Amygdala (tissue), 56 donors: ENCODE results near the gene HSPG2.
"Not testable (repeated sequence)": the region's sequence is repeated elsewhere in the genome, so short reads cannot be mapped to it uniquely, and the experiment has no call there.

ENCODE experiments used
- DNase-seq, 56 donors: peaks; one replicate each; lab custom pipeline; 2025; lab: John Stamatoyannopoulos, UW

Gene HSPG2

DNA sequence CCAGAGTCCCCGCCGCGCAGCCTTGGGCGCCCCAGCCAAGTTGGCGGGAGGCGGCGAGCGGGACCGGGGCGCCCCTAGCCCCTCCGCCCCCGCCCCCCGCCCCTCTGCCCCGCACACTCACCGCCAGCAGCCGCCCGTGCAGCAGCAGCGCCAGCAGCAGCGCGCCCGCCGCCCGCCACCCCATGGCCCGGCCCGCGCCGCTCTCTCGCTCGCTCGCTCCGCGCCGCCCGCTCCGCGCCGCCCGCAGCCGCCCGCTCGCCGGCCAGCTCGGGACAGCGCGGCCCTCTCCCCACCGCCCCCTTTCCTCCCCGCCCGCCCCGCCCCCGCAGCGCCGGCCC, at the start of gene HSPG2:
Gene HSPG2, minus strand, starts transcription at position 277 of the 338 bp plus-strand sequence. Its CDS starts 93 bp downstream, at position 184.
- DNase-seq: no peak

DNA sequence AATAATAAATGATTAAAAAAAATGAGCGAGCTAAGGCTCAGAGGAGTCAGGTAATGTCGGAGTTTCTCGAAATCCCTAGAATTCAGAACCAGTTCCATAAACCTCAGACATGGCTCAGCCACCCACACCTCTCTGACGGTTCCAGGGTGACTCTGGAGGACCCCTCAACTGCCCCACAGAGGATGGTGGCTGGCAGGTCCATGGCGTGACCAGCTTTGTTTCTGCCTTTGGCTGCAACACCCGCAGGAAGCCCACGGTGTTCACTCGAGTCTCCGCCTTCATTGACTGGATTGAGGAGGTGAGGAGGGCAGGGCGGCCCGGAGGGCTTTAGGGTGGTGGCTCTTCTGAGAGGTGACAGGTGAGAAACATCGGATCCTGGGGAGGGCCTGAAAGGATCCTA, 49.3 kb upstream of the HSPG2 start:
- DNase-seq: not testable (repeated sequence)

- not testable (repeated sequence) for DNase-seq
These were observed 48.8 kb upstream of the HSPG2 start for GRCh38 chr1:21985893-21986292.

GRCh38 chr1:21983539-21983938, 46.4 kb upstream of the HSPG2 start:
- not testable (repeated sequence) for DNase-seq

- not testable (repeated sequence) for DNase-seq
These were observed 45.0 kb upstream of the HSPG2 start for GRCh38 chr1:21982122-21982521.

GRCh38 chr1:21981253-21981652, 44.1 kb upstream of the HSPG2 start:
- DNase-seq: not testable (repeated sequence)

GRCh38 chr1:21980515-21981220, 43.6 kb upstream of the HSPG2 start:
- DNase-seq: not testable (repeated sequence)

DNA sequence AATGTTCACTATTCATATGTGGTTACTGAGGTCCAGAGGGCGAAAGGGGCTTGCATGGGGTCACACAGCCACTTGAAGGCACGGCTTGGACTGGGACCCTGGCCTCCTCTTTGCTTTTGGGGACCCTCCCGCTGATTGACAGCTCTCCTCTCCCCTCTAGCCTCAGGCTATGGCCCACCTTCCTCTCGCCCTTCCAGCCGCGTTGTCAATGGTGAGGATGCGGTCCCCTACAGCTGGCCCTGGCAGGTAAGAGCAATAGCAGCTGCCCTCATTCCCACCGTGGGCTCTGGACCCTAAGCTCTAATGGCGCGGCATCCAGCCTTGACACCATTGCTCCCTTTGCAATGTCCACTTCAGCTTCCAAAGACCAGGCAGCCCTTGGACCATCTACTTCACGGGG, 41.1 kb upstream of the HSPG2 start:
- not testable (repeated sequence) for DNase-seq

GRCh38 chr1:21976703-21977239, 39.7 kb upstream of the HSPG2 start, which contains the start of gene CELA3B:
Gene CELA3B, plus strand, starts transcription at chr1:21977022. Its CDS starts 18 bp downstream, at chr1:21977040.
- DNase-seq: not testable (repeated sequence)

DNA sequence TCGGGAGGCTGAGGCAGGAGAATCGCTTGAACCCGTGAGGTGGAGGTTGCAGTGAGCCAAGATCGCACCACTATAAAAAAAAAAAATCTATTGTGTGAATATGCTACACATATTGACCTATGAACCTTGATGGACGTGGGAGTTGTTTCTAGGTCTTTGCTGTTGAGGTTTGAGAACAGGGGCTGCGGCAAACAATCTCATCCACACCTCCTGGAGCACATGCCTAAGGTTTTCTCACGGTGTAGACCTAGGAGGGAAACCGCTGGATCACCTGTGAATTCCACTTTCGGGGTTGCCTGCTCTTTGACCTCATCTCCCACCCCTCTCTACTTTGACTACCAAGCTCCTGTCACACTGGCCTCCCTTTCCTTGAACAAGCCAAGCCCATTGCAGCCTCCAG, 38.2 kb upstream of the HSPG2 start:
- not testable (repeated sequence) for DNase-seq

GRCh38 chr1:21974699-21975098, 37.6 kb upstream of the HSPG2 start:
- not testable (repeated sequence) for DNase-seq

GRCh38 chr1:21973948-21974347, 36.8 kb upstream of the HSPG2 start:
- DNase-seq: not testable (repeated sequence)

DNA sequence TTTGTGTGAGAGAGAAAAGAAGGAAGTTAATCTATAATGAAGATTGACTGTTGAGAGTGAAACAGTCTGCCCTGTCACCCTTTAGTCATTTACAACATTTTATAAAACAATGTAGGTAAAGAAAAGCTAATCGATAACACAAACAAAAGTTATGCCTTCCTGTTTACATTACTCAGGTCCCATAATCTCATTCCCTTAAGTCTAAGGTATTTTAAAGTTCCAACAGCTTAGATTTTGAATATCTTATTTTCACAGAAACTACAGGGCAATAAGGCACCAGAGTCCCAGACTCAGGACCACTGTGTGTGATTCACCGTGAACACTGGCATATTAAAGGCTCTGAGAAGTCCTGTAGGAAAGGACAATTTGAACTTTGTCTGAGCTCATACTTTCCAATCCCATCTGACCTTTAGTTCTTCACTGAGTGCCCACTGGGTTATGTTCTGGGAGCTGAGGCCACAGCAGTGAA, 35.9 kb upstream of the HSPG2 start:
- DNase-seq: not testable (repeated sequence)

GRCh38 chr1:21970523-21970922, 33.4 kb upstream of the HSPG2 start:
- DNase-seq: not testable (repeated sequence)

DNA sequence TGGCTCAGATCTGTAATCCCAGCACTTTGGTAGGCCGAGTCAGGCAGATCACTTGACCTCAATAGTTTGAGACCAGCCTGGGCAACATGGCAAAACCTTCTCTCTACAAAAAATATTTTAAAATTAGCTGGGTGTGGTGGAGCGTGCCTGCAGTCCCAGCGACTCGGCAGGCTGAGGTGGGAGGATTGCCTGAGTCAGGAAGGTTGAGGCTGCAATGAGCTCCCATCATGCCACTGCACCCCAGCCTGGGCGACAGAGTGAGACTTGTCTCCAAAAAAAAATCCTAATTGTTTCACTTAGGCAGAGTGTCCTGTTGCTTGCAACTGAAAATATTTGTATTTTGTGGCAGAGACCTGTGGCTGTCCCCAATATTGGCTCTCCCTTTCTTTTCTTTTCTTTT, 32.0 kb upstream of the HSPG2 start:
- not testable (repeated sequence) for DNase-seq

DNA sequence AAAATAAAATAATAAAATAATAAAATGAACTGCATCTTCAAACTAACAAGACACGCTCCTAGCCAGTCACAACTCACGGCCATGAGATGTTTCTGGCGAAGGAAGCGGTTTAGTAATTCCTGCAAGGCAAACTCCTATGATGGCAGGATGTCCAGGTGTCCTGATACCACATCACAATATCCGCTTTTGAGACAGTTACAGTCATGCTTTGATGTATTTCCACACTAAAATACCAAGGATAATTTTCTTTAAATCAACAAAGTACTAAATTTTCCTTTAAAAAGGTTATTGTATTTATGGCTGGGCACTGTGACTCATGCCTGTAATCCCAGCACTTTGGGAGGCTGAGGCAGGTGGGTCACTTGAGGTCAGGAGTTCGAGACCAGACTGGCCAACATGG, 30.1 kb upstream of the HSPG2 start:
- not testable (repeated sequence) for DNase-seq

DNA sequence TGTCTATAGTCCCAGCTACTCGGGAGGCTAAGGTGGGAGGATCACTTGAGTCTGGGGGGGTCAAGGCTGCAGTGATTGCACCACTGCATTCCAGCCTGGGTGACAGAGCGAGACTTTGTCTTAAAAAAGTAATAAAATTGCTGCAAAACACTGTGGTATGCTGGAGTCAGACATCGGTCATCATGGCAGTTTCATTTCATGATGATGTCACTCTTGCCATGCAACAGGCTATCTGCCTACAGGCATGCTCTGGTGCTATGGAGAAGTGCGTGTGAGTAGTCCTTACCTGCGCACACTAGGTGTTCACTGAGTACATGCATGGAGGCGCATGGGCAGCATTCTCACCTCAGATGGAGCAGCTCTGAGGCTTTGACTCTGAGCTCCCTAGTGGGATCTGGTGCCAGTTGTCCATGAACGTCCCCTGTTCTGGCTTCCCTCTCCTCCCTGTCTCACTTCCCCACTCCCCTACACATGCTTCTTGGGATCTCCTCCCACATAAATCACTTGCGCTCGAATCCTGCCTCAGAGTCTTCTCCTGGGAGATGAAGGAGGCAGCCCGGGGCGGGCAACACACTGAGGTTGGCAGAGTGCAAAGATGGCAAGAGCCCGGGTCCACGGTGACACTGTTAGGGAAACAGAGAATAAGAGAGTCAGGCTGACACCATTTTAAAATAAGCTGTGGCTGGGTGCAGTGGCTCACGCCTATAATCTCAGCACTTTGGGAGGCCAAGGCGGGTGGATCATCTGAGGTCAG, 29.3 kb upstream of the HSPG2 start:
- DNase-seq: no peak

- DNase-seq: peak in 50 of 56 donors; percentile 3 to 87 (median 42)
These were observed 26.5 kb upstream of the HSPG2 start for GRCh38 chr1:21963477-21964217.

- no peak for DNase-seq
These were observed 24.7 kb upstream of the HSPG2 start for GRCh38 chr1:21961799-21962198.

DNA sequence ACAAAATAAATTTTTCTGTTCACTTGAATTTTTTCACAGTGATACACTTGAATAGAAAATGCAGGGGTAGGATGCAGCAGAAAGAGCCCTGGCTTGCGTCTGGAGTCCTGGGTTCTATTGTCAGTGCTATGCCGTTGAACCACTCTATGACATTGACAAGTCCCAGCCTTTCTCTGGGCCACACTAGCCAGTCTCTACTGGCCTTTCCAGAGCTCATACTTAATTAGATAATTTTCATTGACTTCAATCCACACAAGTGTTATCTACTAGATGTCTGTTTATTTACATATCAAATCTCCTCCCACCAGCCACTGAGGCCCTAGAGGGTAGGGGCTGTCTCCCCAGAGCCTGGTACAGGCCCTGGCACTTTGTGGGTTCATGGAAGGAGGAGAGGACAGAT, 24.2 kb upstream of the HSPG2 start:
- DNase-seq: no peak
